WTC11 (cell line): ENCODE measurements around the gene PI4KA. TPM values are rescaled to one million over a fixed set of nuclear protein-coding genes. Genes with fewer than 3 reads are reported as not detected.

Experiments used
- ATAC-seq: fragments of 200-7000 bp; cut with Tn5 transposase; 2 replicates; pipeline ENCODE4 v1.10.0; 2021; ENCODE audit warnings: mild to moderate bottlenecking, moderate library complexity
- CTCF ChIA-PET: fragments of 300-600 bp; sonication (Branson Sonifier 250); formaldehyde crosslinking; loops from one replicate; lab custom pipeline; 2021; ENCODE audit warnings: antibody characterized with exemption; lab: Charles Lee
- POLR2A ChIA-PET: fragments of 350-600 bp; sonication (Branson Sonifier 250); formaldehyde crosslinking; loops from one replicate; lab custom pipeline; 2021; ENCODE audit warnings: antibody characterized with exemption; lab: Charles Lee
- DNase-seq: peaks from one replicate; pipeline ENCODE4 v3.0.0; 2021; ENCODE audit warnings: low spot score
- H3K27ac Mint-ChIP-seq: 2 replicates; pipeline ENCODE4 v1.8.0; 2021; ENCODE audit warnings: mixed read lengths
- H3K27me3 Mint-ChIP-seq: 2 replicates; pipeline ENCODE4 v1.8.0; 2021; ENCODE audit warnings: low read depth, mild to moderate bottlenecking, moderate library complexity, mixed read lengths
- H3K36me3 Mint-ChIP-seq: 2 replicates; pipeline ENCODE4 v1.8.0; 2021; ENCODE audit warnings: mixed read lengths
- H3K4me1 Mint-ChIP-seq: 2 replicates; pipeline ENCODE4 v1.8.0; 2022; ENCODE audit warnings: mixed read lengths
- H3K4me3 Mint-ChIP-seq: 2 replicates; pipeline ENCODE4 v1.8.0; 2021; ENCODE audit warnings: mild to moderate bottlenecking, moderate library complexity, mixed read lengths
- H3K9me3 Mint-ChIP-seq: 2 replicates; pipeline ENCODE4 v1.8.0; 2021; ENCODE audit warnings: mixed read lengths
- ESRRA ChIP-seq: sonication (generic); formaldehyde crosslinking; IDR thresholded peaks from 2 replicates; pipeline ENCODE4 v1.8.1; 2022; ENCODE audit warnings: mild to moderate bottlenecking, missing genetic modification reagents, borderline replicate concordance
- FOXK1 ChIP-seq: sonication (generic); formaldehyde crosslinking; IDR thresholded peaks from 2 replicates; pipeline ENCODE4 v1.8.0; 2022; ENCODE audit warnings: mild to moderate bottlenecking, moderate library complexity, missing genetic modification reagents
- FOXP1 ChIP-seq: sonication (generic); formaldehyde crosslinking; IDR thresholded peaks from 2 replicates; pipeline ENCODE4 v1.8.0; 2022; ENCODE audit warnings: missing genetic modification reagents, mild to moderate bottlenecking, moderate library complexity, borderline replicate concordance
- KAT7 ChIP-seq: sonication (generic); formaldehyde crosslinking; IDR thresholded peaks from 2 replicates; pipeline ENCODE4 v1.8.1; 2023; ENCODE audit warnings: missing genetic modification reagents, mild to moderate bottlenecking, borderline replicate concordance
- SOX15 ChIP-seq: fragments of 250-450 bp; sonication (Bioruptor Pico); IDR thresholded peaks from 2 replicates; pipeline ENCODE4 v1.9.0; 2021; ENCODE audit warnings: mild to moderate bottlenecking
- TCF7 ChIP-seq: sonication (generic); formaldehyde crosslinking; IDR thresholded peaks from 2 replicates; pipeline ENCODE4 v1.8.0; 2022; ENCODE audit warnings: mild to moderate bottlenecking, low read depth, missing genetic modification reagents, moderate library complexity
- ZNF416 ChIP-seq: fragments of 250-450 bp; sonication (Bioruptor Pico); IDR thresholded peaks from 2 replicates; pipeline ENCODE4 v1.9.0; 2021; ENCODE audit warnings: mild to moderate bottlenecking, inconsistent platforms
- total RNA-seq: library from RNA; stranded (reverse); gene quantifications from 3 replicates; pipeline ENCODE4 v1.2.3, GENCODE V29; 2021
- TF ChIP-seq, protein P1 (sequence below): sonication (generic); formaldehyde crosslinking; IDR thresholded peaks from 2 replicates; pipeline ENCODE4 v1.8.0; 2022; ENCODE audit warnings: mild to moderate bottlenecking, missing genetic modification reagents
- TF ChIP-seq, protein P2 (sequence below): sonication (generic); formaldehyde crosslinking; IDR thresholded peaks from 2 replicates; pipeline ENCODE4 v1.8.1; 2023; ENCODE audit warnings: mild to moderate bottlenecking, missing genetic modification reagents
- TF ChIP-seq, protein P3 (sequence below): sonication (generic); formaldehyde crosslinking; IDR thresholded peaks from 2 replicates; pipeline ENCODE4 v1.8.0; 2022; ENCODE audit warnings: mild to moderate bottlenecking, missing genetic modification reagents
- TF ChIP-seq, protein P4 (sequence below): sonication (generic); formaldehyde crosslinking; IDR thresholded peaks from 2 replicates; pipeline ENCODE4 v1.8.1; 2022; ENCODE audit warnings: mild to moderate bottlenecking, moderate library complexity, missing genetic modification reagents
- TF ChIP-seq, protein P5 (sequence below): sonication (generic); formaldehyde crosslinking; conservative IDR thresholded peaks from 2 replicates; pipeline ENCODE4 v1.8.1; 2023; ENCODE audit warnings: mild to moderate bottlenecking, low read depth, missing genetic modification reagents, moderate library complexity
- TF ChIP-seq, protein P6 (sequence below): fragments of 250-450 bp; sonication (Bioruptor Pico); conservative IDR thresholded peaks from 2 replicates; pipeline ENCODE4 v1.9.0; 2021; ENCODE audit warnings: mild to moderate bottlenecking
- TF ChIP-seq, protein P7 (sequence below): sonication (generic); formaldehyde crosslinking; IDR thresholded peaks from 2 replicates; pipeline ENCODE4 v1.8.0; 2023; ENCODE audit warnings: missing genetic modification reagents, mild to moderate bottlenecking, borderline replicate concordance

The PI4KA gene
- total RNA-seq, 1 experiment from 2014 or later: 45.5 TPM

DNA sequence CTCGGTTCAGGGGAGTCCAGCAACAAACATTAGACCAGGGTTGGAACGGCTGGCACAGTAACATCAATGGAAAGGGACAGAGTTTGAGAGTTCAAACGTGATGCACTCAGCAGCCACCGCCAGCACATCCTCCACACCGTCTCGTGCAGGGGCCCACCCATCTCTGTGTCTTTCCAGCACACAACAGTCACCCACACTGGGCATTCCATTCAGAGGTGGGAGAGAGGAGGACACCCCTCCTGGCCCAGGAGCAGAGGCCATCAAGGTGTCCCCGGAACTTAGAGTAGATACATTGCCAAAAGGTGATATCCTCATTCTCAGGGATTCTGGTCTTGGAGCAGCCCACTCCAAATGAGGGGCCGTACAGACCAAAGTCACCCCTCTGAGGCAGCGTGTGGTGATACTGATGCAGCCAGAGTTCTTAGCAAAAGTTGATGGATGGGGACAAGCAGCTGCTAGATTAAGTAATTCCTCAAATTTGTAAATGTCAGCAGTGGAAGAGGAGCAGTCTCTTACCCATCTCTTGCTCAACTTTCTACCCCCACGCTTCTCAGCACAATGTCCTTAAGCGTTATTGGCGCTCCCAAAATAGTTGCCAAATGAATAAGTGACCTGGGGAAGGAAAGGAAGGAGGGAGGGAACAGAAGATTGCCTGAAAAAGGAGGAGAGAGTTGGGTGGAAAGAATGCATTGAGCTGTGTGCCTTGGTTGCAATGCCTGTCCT lies 5.7 kb upstream of the PI4KA start:
- no peak for ATAC-seq
- no peaks in the 10 kb centered on the region; the same call in 1 of the 2 replicates for H3K27me3 Mint-ChIP-seq
- H3K4me3 Mint-ChIP-seq: no peak overlapping the region
- no peak for DNase-seq
- H3K4me1 Mint-ChIP-seq: peaks cover 7% of the 10 kb centered on the region
- POLR2A ChIA-PET: no interaction called here
- no peak for TF ChIP-seq TCF7 (CRISPR knock-in tag)
- no peak for TF ChIP-seq FOXP1
- TF ChIP-seq ZNF416: no peak
- TF ChIP-seq FOXK1 (CRISPR knock-in tag): no peak
- TF ChIP-seq, protein P1, sequence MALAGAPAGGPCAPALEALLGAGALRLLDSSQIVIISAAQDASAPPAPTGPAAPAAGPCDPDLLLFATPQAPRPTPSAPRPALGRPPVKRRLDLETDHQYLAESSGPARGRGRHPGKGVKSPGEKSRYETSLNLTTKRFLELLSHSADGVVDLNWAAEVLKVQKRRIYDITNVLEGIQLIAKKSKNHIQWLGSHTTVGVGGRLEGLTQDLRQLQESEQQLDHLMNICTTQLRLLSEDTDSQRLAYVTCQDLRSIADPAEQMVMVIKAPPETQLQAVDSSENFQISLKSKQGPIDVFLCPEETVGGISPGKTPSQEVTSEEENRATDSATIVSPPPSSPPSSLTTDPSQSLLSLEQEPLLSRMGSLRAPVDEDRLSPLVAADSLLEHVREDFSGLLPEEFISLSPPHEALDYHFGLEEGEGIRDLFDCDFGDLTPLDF (CRISPR knock-in tag): no peak
- no peaks in the 10 kb centered on the region for H3K36me3 Mint-ChIP-seq
- no peaks in the 10 kb centered on the region for H3K9me3 Mint-ChIP-seq
- peak overlapping the region; percentile 35; the same call in 1 of the 2 replicates for H3K27ac Mint-ChIP-seq
- CTCF ChIA-PET: interaction anchor here (4.2 kb wide), 1 partner anchor 21 kb away, joined by 19 read pairs; no protein-coding TSS in a partner anchor

DNA sequence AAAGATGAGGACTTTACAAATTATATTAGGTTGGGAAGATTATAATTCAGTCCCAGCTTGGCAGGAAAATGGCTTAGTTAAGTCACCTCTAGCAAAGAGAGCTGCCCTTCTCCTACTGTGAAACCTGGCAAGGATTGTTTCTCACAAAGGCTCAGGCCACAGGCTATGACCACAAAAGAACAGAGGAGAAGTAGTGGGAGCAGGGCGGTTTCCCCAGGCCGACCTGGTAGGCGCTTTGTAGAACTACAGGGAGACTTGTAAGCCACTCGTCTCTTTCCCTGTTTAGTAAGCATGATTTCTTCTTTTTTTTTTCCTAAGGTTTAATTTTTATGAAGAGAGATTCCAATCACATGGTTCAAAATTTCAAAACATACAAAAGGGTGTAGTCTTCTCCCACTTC lies 4.8 kb upstream of the PI4KA start:
- Mint-ChIP-seq H3K4me3 (no peak overlapping the region), H3K9me3 (no peaks in the 10 kb centered on the region), H3K4me1 (peaks cover 7% of the 10 kb centered on the region), H3K27me3 (no peaks in the 10 kb centered on the region; the same call in 1 of the 2 replicates)
- DNase-seq (no peak), ATAC-seq (no peak)
- TF ChIP-seq KAT7 (CRISPR knock-in tag) (no peak), TCF7 (CRISPR knock-in tag) (no peak), ZNF416 (no peak), ESRRA (no peak), SOX15 (CRISPR knock-in tag) (no peak)
- TF ChIP-seq, protein P2, sequence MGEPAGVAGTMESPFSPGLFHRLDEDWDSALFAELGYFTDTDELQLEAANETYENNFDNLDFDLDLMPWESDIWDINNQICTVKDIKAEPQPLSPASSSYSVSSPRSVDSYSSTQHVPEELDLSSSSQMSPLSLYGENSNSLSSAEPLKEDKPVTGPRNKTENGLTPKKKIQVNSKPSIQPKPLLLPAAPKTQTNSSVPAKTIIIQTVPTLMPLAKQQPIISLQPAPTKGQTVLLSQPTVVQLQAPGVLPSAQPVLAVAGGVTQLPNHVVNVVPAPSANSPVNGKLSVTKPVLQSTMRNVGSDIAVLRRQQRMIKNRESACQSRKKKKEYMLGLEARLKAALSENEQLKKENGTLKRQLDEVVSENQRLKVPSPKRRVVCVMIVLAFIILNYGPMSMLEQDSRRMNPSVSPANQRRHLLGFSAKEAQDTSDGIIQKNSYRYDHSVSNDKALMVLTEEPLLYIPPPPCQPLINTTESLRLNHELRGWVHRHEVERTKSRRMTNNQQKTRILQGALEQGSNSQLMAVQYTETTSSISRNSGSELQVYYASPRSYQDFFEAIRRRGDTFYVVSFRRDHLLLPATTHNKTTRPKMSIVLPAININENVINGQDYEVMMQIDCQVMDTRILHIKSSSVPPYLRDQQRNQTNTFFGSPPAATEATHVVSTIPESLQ: no peak
- TF ChIP-seq, protein P3, sequence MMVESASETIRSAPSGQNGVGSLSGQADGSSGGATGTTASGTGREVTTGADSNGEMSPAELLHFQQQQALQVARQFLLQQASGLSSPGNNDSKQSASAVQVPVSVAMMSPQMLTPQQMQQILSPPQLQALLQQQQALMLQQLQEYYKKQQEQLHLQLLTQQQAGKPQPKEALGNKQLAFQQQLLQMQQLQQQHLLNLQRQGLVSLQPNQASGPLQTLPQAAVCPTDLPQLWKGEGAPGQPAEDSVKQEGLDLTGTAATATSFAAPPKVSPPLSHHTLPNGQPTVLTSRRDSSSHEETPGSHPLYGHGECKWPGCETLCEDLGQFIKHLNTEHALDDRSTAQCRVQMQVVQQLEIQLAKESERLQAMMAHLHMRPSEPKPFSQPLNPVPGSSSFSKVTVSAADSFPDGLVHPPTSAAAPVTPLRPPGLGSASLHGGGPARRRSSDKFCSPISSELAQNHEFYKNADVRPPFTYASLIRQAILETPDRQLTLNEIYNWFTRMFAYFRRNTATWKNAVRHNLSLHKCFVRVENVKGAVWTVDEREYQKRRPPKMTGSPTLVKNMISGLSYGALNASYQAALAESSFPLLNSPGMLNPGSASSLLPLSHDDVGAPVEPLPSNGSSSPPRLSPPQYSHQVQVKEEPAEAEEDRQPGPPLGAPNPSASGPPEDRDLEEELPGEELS (CRISPR knock-in tag): no peak
- TF ChIP-seq, protein P4, sequence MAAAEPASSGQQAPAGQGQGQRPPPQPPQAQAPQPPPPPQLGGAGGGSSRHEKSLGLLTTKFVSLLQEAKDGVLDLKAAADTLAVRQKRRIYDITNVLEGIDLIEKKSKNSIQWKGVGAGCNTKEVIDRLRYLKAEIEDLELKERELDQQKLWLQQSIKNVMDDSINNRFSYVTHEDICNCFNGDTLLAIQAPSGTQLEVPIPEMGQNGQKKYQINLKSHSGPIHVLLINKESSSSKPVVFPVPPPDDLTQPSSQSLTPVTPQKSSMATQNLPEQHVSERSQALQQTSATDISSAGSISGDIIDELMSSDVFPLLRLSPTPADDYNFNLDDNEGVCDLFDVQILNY (CRISPR knock-in tag): no peak
- TF ChIP-seq, protein P5, sequence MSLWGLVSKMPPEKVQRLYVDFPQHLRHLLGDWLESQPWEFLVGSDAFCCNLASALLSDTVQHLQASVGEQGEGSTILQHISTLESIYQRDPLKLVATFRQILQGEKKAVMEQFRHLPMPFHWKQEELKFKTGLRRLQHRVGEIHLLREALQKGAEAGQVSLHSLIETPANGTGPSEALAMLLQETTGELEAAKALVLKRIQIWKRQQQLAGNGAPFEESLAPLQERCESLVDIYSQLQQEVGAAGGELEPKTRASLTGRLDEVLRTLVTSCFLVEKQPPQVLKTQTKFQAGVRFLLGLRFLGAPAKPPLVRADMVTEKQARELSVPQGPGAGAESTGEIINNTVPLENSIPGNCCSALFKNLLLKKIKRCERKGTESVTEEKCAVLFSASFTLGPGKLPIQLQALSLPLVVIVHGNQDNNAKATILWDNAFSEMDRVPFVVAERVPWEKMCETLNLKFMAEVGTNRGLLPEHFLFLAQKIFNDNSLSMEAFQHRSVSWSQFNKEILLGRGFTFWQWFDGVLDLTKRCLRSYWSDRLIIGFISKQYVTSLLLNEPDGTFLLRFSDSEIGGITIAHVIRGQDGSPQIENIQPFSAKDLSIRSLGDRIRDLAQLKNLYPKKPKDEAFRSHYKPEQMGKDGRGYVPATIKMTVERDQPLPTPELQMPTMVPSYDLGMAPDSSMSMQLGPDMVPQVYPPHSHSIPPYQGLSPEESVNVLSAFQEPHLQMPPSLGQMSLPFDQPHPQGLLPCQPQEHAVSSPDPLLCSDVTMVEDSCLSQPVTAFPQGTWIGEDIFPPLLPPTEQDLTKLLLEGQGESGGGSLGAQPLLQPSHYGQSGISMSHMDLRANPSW (CRISPR knock-in tag): no peak
- TF ChIP-seq, protein P6, sequence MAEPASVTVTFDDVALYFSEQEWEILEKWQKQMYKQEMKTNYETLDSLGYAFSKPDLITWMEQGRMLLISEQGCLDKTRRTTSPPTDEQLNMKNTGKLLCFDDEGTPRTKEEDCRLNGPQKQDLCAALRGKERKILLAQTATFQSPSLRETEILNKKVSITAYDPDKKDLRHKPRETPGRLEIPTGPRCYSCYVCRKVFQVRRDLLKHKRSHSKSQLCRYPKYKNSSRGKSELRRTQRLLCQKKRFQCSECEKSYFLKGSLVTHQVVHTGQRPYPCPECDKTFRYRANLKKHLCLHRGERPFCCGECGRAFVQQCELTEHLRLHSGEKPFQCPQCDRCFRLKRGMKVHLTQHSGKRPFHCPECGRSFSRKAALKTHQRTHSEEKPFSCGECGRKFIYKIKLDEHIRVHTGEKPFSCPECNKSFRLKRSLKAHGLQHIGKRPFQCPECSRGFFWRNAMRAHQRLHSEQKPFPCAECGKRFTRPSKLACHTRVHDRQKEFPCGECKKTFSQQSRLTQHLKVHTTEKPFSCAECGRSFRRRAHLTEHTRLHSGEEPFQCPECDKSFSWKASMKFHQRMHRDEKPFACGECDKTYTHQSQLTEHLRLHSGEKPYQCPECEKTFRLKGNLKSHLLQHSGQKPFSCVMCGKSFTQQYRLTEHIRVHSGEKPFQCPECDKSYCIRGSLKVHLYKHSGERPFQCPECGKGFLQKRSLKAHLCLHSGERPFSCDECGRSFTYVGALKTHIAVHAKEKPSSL (CRISPR knock-in tag): no peak
- TF ChIP-seq, protein P7, sequence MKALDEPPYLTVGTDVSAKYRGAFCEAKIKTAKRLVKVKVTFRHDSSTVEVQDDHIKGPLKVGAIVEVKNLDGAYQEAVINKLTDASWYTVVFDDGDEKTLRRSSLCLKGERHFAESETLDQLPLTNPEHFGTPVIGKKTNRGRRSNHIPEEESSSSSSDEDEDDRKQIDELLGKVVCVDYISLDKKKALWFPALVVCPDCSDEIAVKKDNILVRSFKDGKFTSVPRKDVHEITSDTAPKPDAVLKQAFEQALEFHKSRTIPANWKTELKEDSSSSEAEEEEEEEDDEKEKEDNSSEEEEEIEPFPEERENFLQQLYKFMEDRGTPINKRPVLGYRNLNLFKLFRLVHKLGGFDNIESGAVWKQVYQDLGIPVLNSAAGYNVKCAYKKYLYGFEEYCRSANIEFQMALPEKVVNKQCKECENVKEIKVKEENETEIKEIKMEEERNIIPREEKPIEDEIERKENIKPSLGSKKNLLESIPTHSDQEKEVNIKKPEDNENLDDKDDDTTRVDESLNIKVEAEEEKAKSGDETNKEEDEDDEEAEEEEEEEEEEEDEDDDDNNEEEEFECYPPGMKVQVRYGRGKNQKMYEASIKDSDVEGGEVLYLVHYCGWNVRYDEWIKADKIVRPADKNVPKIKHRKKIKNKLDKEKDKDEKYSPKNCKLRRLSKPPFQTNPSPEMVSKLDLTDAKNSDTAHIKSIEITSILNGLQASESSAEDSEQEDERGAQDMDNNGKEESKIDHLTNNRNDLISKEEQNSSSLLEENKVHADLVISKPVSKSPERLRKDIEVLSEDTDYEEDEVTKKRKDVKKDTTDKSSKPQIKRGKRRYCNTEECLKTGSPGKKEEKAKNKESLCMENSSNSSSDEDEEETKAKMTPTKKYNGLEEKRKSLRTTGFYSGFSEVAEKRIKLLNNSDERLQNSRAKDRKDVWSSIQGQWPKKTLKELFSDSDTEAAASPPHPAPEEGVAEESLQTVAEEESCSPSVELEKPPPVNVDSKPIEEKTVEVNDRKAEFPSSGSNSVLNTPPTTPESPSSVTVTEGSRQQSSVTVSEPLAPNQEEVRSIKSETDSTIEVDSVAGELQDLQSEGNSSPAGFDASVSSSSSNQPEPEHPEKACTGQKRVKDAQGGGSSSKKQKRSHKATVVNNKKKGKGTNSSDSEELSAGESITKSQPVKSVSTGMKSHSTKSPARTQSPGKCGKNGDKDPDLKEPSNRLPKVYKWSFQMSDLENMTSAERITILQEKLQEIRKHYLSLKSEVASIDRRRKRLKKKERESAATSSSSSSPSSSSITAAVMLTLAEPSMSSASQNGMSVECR (CRISPR knock-in tag): no peak
- TF ChIP-seq, all 79 proteins: peak for 0
- H3K27ac Mint-ChIP-seq: no peak overlapping the region
- no peaks in the 10 kb centered on the region for H3K36me3 Mint-ChIP-seq
- ChIA-PET CTCF (interaction anchor here (0.6 to 1.0 kb wide), 2 partner anchors 23 to 92 kb away, joined by 3 read pairs; no protein-coding TSS in a partner anchor), POLR2A (no interaction called here)
